Measurements from ENCODE around the gene POLR3H.

DNA sequence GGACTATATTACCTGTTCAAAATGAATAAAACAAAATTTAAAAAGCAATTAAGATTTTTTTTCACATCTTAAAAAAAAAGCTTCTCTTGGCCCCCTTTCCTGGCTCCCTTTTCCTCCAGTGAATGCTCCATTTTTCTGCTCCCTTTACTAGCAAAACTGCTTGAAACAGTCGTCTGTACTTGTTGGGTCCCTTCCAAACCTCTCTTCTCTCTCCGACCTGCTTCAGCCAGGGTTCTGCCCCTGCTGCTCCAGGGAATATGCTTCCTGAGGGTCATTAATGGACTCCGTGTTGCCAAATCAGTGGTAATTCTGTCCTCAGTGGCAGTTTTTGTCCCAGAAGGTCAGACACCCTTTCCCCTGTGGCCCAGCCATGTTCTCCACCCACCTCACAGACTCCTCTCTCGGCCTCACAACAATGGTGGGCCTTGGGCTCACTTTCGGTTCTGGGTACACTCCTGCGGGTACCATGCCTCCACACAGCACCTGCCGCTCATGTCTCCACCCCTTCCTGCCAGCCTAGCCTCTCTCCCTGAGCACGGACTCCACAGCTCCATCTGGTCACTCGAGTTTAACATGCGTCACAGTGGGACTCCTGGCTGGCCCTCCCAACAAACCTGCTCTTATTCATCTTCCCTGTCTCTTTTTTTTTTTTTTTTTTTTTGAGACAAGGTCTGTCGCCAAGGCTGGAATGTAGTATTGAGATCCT lies 7.8 kb upstream of the POLR3H start:
- TF ChIP-seq CTCF (IDR thresholded peaks at IDR 0.05) (no peak), POLR2A (IDR thresholded peaks at IDR 0.05) (no peak)

Measured in adrenal gland (tissue), 5 donors.